SU-DHL-6 (cell line): ENCODE data around the gene STRIT1.

Experiments used
- CTCF ChIP-seq: fragments of 200-600 bp; sonication (generic); IDR thresholded peaks from one replicate; pipeline ENCODE4 v1.5.1; 2017; ENCODE audit warnings: antibody characterized with exemption, mild to moderate bottlenecking, low read length, moderate library complexity; ENCODE audit not compliant: insufficient read depth, poor library complexity, severe bottlenecking
- EZH2phosphoT487 ChIP-seq: fragments of 200-600 bp; sonication (generic), shearing (Covaris generic); conservative IDR thresholded peaks from 2 replicates; pipeline ENCODE4 v1.6.1; 2018; ENCODE audit warnings: mild to moderate bottlenecking, antibody characterized with exemption, low read length, moderate library complexity, mixed read lengths

GRCh38 chr3:155329513-155330048 lies 36.1 kb upstream of the STRIT1 start:
- TF ChIP-seq CTCF (no peak), EZH2phosphoT487 (no peak)
